AG09309 (cell line): ENCODE measurements around the gene GAREM1.

ENCODE experiments used
- DNase-seq: peaks from one replicate; pipeline ENCODE4 v3.0.0-alpha.2; 2010; ENCODE audit warnings: low read depth
- H3K4me3 ChIP-seq: 2 replicates; pipeline ENCODE4 v1.5.1; 2011; ENCODE audit warnings: mild to moderate bottlenecking, low read depth, low read length, moderate library complexity; ENCODE audit not compliant: control insufficient read depth
- CTCF ChIP-seq: IDR thresholded peaks from 2 replicates; pipeline ENCODE4 v1.5.1; 2011; ENCODE audit warnings: mild to moderate bottlenecking, low read depth, low read length, inconsistent platforms; ENCODE audit not compliant: insufficient read depth, control insufficient read depth; ENCODE audit errors: missing control alignments

Gene GAREM1

GRCh38 chr18:32274307-32274706, 196.4 kb downstream of the GAREM1 start:
- DNase-seq: no peak
- no peak overlapping the region for H3K4me3 ChIP-seq
- no peak for TF ChIP-seq CTCF

DNA sequence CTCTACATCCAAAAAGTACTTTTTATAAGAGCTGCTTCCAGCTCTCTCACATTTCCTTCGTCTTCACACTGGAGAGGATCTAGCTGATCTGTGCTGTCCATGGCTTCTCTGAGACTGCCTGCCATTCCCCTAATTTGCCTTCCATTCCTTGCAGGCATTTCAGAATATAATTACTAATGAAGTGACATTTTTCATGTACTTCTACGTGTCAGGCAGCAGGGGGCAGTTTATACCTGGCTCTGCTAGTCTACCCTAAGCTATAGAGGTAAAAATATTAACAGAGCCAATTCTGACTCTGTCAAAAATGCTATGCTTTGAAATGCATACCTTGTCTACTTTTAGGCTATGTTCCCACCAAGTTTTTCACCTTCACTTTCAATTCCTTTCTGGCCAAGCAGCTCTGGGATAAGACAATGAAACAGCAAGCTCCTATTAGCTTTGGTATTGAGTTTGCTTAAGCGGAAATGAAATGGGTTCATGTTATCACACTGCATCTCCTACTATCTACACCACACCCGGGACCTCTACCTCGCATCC, 198.9 kb downstream of the GAREM1 start:
- no peak overlapping the region for H3K4me3 ChIP-seq
- peak; percentile 20 for DNase-seq
- TF ChIP-seq CTCF: peak; percentile 69

- TF ChIP-seq CTCF: no peak
- no peak overlapping the region for H3K4me3 ChIP-seq
- no peak for DNase-seq
These were observed 200.3 kb downstream of the GAREM1 start for GRCh38 chr18:32270341-32270740.

GRCh38 chr18:32267463-32267862, 203.2 kb downstream of the GAREM1 start:
- no peak overlapping the region for H3K4me3 ChIP-seq
- DNase-seq: no peak
- TF ChIP-seq CTCF: no peak

- DNase-seq: no peak
- H3K4me3 ChIP-seq: no peak overlapping the region
- no peak for TF ChIP-seq CTCF
These were observed 206.3 kb downstream of the GAREM1 start for GRCh38 chr18:32264401-32264800.

GRCh38 chr18:32262092-32262491, 208.6 kb downstream of the GAREM1 start:
- DNase-seq: no peak
- no peak for TF ChIP-seq CTCF
- H3K4me3 ChIP-seq: no peak overlapping the region

GRCh38 chr18:32261003-32261402, 209.7 kb downstream of the GAREM1 start:
- no peak for TF ChIP-seq CTCF
- DNase-seq: no peak
- no peak overlapping the region for H3K4me3 ChIP-seq
